ENCODE results near the gene HLA-B.

HLA-B gene

GRCh38 chr6:31386977-31387376 is 30.0 kb upstream of the HLA-B start:
- H3K4me1 ChIP-seq (ENCODE audit: low read depth, poor library complexity, severe bottlenecking), result no peaks in the 10 kb centered on the region
- no peaks in the 10 kb centered on the region for H3K27me3 ChIP-seq (ENCODE audit: insufficient read depth, low read depth)
- H3K4me2 ChIP-seq, result no peak overlapping the region
- H3K36me3 ChIP-seq (ENCODE audit: insufficient read depth), result no peaks in the 10 kb centered on the region
- TF ChIP-seq CTCF (conservative IDR thresholded peaks at IDR 0.05; ENCODE audit: low read depth, low read length), result no peak
- H4K20me1 ChIP-seq (ENCODE audit: insufficient read depth), result no peaks in the 10 kb centered on the region
- H3K9ac ChIP-seq, result no peak overlapping the region
- H3K4me3 ChIP-seq (IDR thresholded peaks at IDR 0.05; ENCODE audit: insufficient read depth, low read depth, low read length), result no peak overlapping the region
- H3K27ac ChIP-seq, result no peak overlapping the region
- no peaks in the 10 kb centered on the region for H3K79me2 ChIP-seq (ENCODE audit: insufficient read depth, low read depth)
- H2AFZ ChIP-seq (ENCODE audit: low read depth), result no peak overlapping the region

GRCh38 chr6:31386099-31386498 is 29.1 kb upstream of the HLA-B start:
- Histone ChIP-seq H3K27ac (no peak overlapping the region), H3K36me3 (ENCODE audit: insufficient read depth) (no peaks in the 10 kb centered on the region), H3K9ac (no peak overlapping the region), H3K27me3 (ENCODE audit: insufficient read depth, low read depth) (no peaks in the 10 kb centered on the region), H3K4me3 (IDR thresholded peaks at IDR 0.05; ENCODE audit: insufficient read depth, low read depth, low read length) (no peak overlapping the region), H2AFZ (ENCODE audit: low read depth) (no peak overlapping the region), H3K79me2 (ENCODE audit: insufficient read depth, low read depth) (no peaks in the 10 kb centered on the region), H4K20me1 (ENCODE audit: insufficient read depth) (no peaks in the 10 kb centered on the region), H3K4me1 (ENCODE audit: low read depth, poor library complexity, severe bottlenecking) (no peaks in the 10 kb centered on the region), H3K4me2 (no peak overlapping the region)
- TF ChIP-seq CTCF (conservative IDR thresholded peaks at IDR 0.05; ENCODE audit: low read depth, low read length), result no peak

- TF ChIP-seq CTCF (conservative IDR thresholded peaks at IDR 0.05; ENCODE audit: low read depth, low read length), result no peak
- Histone ChIP-seq H3K4me3 (IDR thresholded peaks at IDR 0.05; ENCODE audit: insufficient read depth, low read depth, low read length) (no peak overlapping the region), H3K27ac (no peak overlapping the region), H3K4me1 (ENCODE audit: low read depth, poor library complexity, severe bottlenecking) (no peaks in the 10 kb centered on the region), H3K36me3 (ENCODE audit: insufficient read depth) (no peaks in the 10 kb centered on the region), H3K27me3 (ENCODE audit: insufficient read depth, low read depth) (no peaks in the 10 kb centered on the region), H3K79me2 (ENCODE audit: insufficient read depth, low read depth) (no peaks in the 10 kb centered on the region), H4K20me1 (ENCODE audit: insufficient read depth) (no peaks in the 10 kb centered on the region), H3K9ac (no peak overlapping the region), H3K4me2 (no peak overlapping the region), H2AFZ (ENCODE audit: low read depth) (no peak overlapping the region)
Measured at GRCh38 chr6:31385041-31385440, 28.1 kb upstream of the HLA-B start.

- Histone ChIP-seq H2AFZ (ENCODE audit: low read depth) (no peak overlapping the region), H3K4me1 (ENCODE audit: low read depth, poor library complexity, severe bottlenecking) (no peaks in the 10 kb centered on the region), H3K4me3 (IDR thresholded peaks at IDR 0.05; ENCODE audit: insufficient read depth, low read depth, low read length) (no peak overlapping the region), H3K79me2 (ENCODE audit: insufficient read depth, low read depth) (no peaks in the 10 kb centered on the region), H3K4me2 (no peak overlapping the region), H3K36me3 (ENCODE audit: insufficient read depth) (no peaks in the 10 kb centered on the region), H3K9ac (no peak overlapping the region), H3K27ac (no peak overlapping the region), H4K20me1 (ENCODE audit: insufficient read depth) (no peaks in the 10 kb centered on the region), H3K27me3 (ENCODE audit: insufficient read depth, low read depth) (no peaks in the 10 kb centered on the region)
- no peak for TF ChIP-seq CTCF (conservative IDR thresholded peaks at IDR 0.05; ENCODE audit: low read depth, low read length)
Measured at GRCh38 chr6:31383149-31383548, 26.2 kb upstream of the HLA-B start.

GRCh38 chr6:31381666-31382065 is 24.7 kb upstream of the HLA-B start:
- H2AFZ ChIP-seq (ENCODE audit: low read depth), result no peak overlapping the region
- no peaks in the 10 kb centered on the region for H4K20me1 ChIP-seq (ENCODE audit: insufficient read depth)
- no peak overlapping the region for H3K27ac ChIP-seq
- H3K27me3 ChIP-seq (ENCODE audit: insufficient read depth, low read depth), result no peaks in the 10 kb centered on the region
- H3K79me2 ChIP-seq (ENCODE audit: insufficient read depth, low read depth), result no peaks in the 10 kb centered on the region
- TF ChIP-seq CTCF (conservative IDR thresholded peaks at IDR 0.05; ENCODE audit: low read depth, low read length), result no peak
- no peaks in the 10 kb centered on the region for H3K4me1 ChIP-seq (ENCODE audit: low read depth, poor library complexity, severe bottlenecking)
- H3K4me2 ChIP-seq, result no peak overlapping the region
- no peak overlapping the region for H3K9ac ChIP-seq
- H3K4me3 ChIP-seq (IDR thresholded peaks at IDR 0.05; ENCODE audit: insufficient read depth, low read depth, low read length), result no peak overlapping the region
- H3K36me3 ChIP-seq (ENCODE audit: insufficient read depth), result no peaks in the 10 kb centered on the region

All from KMS-11 (cell line).